Measurements from ENCODE around the gene ICA1L. TPM values are rescaled to one million over a fixed set of nuclear protein-coding genes. Genes with fewer than 3 reads are reported as not detected.

The ICA1L gene
- total RNA-seq, 2 experiments from 2014 or later, result 1.5 to 1.6 TPM

DNA sequence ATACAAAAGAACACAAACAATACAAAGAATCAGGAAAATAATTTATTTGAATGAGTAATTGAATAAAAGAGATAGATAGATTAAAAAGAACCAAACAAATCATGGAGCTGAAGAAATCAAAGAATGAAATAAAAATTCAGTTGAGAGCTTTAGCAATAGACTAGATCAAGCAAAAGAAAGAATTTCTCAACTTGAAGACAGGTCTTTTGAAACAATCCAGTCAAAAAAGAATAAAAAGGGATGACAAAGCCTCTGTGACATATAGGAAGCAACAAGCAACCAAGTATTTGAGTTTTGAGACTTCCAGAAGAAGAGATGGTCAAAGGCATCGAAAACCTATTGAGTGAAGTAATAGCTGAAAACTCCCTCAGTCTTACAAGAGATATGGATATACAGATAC is 128.0 kb downstream of the ICA1L start:
- Mint-ChIP-seq H3K27me3 (no peaks in the 10 kb centered on the region), H3K9me3 (peaks cover 15% of the 10 kb centered on the region), H3K27ac (peak overlapping the region; percentile 42), H3K4me1 (ENCODE audit: low read depth) (peaks cover 51% of the 10 kb centered on the region), H3K4me3 (no peak overlapping the region), H3K36me3 (ENCODE audit: low read depth) (peaks cover 78% of the 10 kb centered on the region)
- intact Hi-C loops (cut with DNase I, micrococcal nuclease), result no loop called here
- no peaks in the 10 kb centered on the region for H3K4me1 ChIP-seq (ENCODE audit: insufficient read depth, low read length)
- ChIA-PET CTCF (no interaction called here), POLR2A (interaction anchor here (1.5 kb wide), 1 partner anchor 108 kb away, joined by 6 read pairs; no protein-coding TSS in a partner anchor)
- H3K27me3 ChIP-seq (ENCODE audit: control insufficient read depth in 1 of 2, insufficient read depth in 2 of 2, low read length in 2 of 2), result no peaks in the 10 kb centered on the region
- peaks cover 15 to 18% of the 10 kb centered on the region in 2 experiments for H3K9me3 ChIP-seq (ENCODE audit: control insufficient read depth in 1 of 2, insufficient read depth in 1 of 2, low read length in 2 of 2)
- H3K4me3 ChIP-seq (ENCODE audit: low read length), result no peak overlapping the region
- peaks cover 7% of the 10 kb centered on the region for H3K36me3 ChIP-seq (ENCODE audit: insufficient read depth, low read length)
- DNase-seq (no peak), ATAC-seq (ENCODE audit: poor library complexity) (no peak)
- TF ChIP-seq, protein P1, sequence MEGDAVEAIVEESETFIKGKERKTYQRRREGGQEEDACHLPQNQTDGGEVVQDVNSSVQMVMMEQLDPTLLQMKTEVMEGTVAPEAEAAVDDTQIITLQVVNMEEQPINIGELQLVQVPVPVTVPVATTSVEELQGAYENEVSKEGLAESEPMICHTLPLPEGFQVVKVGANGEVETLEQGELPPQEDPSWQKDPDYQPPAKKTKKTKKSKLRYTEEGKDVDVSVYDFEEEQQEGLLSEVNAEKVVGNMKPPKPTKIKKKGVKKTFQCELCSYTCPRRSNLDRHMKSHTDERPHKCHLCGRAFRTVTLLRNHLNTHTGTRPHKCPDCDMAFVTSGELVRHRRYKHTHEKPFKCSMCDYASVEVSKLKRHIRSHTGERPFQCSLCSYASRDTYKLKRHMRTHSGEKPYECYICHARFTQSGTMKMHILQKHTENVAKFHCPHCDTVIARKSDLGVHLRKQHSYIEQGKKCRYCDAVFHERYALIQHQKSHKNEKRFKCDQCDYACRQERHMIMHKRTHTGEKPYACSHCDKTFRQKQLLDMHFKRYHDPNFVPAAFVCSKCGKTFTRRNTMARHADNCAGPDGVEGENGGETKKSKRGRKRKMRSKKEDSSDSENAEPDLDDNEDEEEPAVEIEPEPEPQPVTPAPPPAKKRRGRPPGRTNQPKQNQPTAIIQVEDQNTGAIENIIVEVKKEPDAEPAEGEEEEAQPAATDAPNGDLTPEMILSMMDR (IDR thresholded peaks at IDR 0.05), result no peak
- no peak overlapping the region for H3K27ac ChIP-seq (ENCODE audit: low read depth in 1 of 2, low read length in 2 of 2)

DNA sequence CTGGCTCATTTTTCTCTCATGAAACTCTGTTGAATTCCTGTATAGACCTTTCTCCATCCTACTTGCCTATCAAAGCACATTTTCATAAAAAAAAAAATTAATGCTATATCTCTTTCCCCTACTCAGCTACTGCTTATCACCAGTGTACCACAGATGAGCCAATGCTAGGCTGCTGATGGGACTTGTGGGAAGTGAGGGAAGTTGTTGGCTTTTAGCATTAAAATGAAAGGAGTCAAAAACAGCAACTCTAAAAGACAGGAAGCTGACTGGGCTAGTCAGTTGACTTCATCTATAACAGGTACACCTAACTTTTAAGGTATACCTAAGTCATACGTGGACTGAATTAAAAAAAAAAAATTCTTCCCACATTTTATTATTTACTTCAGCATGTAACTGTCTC is 134.7 kb downstream of the ICA1L start:
- Mint-ChIP-seq H3K36me3 (ENCODE audit: low read depth) (peaks cover 75% of the 10 kb centered on the region), H3K4me1 (ENCODE audit: low read depth) (peaks cover 32% of the 10 kb centered on the region), H3K27ac (peak overlapping the region; percentile 19), H3K4me3 (no peak overlapping the region), H3K27me3 (no peaks in the 10 kb centered on the region), H3K9me3 (no peaks in the 10 kb centered on the region)
- DNase-seq, result peak in 2 of 14 experiments; percentile 10 to 26
- peak; percentile 51 for ATAC-seq (ENCODE audit: poor library complexity)
- Histone ChIP-seq H3K36me3 (ENCODE audit: insufficient read depth, low read length) (peaks cover 11% of the 10 kb centered on the region), H3K4me3 (ENCODE audit: low read length) (no peak overlapping the region), H3K27ac (ENCODE audit: low read depth in 1 of 2, low read length in 2 of 2) (no peak overlapping the region), H3K4me1 (ENCODE audit: insufficient read depth, low read length) (peaks cover 7% of the 10 kb centered on the region), H3K9me3 (ENCODE audit: control insufficient read depth in 1 of 2, insufficient read depth in 1 of 2, low read length in 2 of 2) (peaks cover 5 to 20% of the 10 kb centered on the region in 2 experiments), H3K27me3 (ENCODE audit: control insufficient read depth in 1 of 2, insufficient read depth in 2 of 2, low read length in 2 of 2) (no peaks in the 10 kb centered on the region)
- POLR2A ChIA-PET, result interaction anchor here (0.6 to 2.5 kb wide), 3 partner anchors 94 to 1778 kb away, joined by 3 to 20 read pairs (median 3); partner anchors contain the start of gene FAM117B
- TF ChIP-seq, protein P1 (IDR thresholded peaks at IDR 0.05), result no peak
- CTCF ChIA-PET, result no interaction called here
- intact Hi-C loops (cut with DNase I, micrococcal nuclease), result no loop called here

DNA sequence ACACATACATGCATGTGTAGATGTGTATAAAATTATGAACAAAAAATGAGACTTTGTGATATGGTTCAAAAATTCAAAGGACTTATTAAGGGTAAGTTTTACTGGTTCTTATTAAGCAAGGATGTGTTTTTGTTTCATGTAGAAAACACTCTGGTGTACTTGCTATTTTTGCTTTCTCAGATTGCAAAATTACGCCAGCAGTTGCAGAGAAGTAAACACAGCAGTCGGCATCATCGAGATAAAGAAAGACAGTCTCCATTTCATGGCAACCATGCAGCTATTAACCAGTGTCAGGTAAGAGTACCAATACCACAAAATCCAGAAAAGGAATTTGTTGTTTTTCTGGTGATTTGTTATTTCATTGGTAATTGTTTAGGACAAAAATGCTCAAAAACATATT is 145.5 kb downstream of the ICA1L start:
- POLR2A ChIA-PET, result interaction anchor here (1.0 kb wide), 1 partner anchor 91 kb away, joined by 3 read pairs; the partner anchor contains the start of gene FAM117B
- Histone ChIP-seq H3K36me3 (ENCODE audit: insufficient read depth, low read length) (peaks cover 31% of the 10 kb centered on the region), H3K4me1 (ENCODE audit: insufficient read depth, low read length) (no peaks in the 10 kb centered on the region), H3K27ac (ENCODE audit: low read depth in 1 of 2, low read length in 2 of 2) (no peak overlapping the region), H3K4me3 (ENCODE audit: low read length) (no peak overlapping the region), H3K9me3 (ENCODE audit: control insufficient read depth in 1 of 2, insufficient read depth in 1 of 2, low read length in 2 of 2) (no peaks in the 10 kb centered on the region), H3K27me3 (ENCODE audit: control insufficient read depth in 1 of 2, insufficient read depth in 2 of 2, low read length in 2 of 2) (no peaks in the 10 kb centered on the region)
- Mint-ChIP-seq H3K36me3 (ENCODE audit: low read depth) (peaks cover 70% of the 10 kb centered on the region), H3K4me1 (ENCODE audit: low read depth) (peaks cover 49% of the 10 kb centered on the region), H3K4me3 (no peak overlapping the region), H3K27ac (no peak overlapping the region), H3K9me3 (peaks cover 2% of the 10 kb centered on the region), H3K27me3 (no peaks in the 10 kb centered on the region)
- TF ChIP-seq, protein P1 (IDR thresholded peaks at IDR 0.05), result no peak
- DNase-seq (no peak), ATAC-seq (ENCODE audit: poor library complexity) (no peak)
- CTCF ChIA-PET, result no interaction called here
- intact Hi-C loops (cut with DNase I, micrococcal nuclease), result no loop called here

Measured in CD4-positive, alpha-beta T cell (primary cell).